Loucy (cell line): ENCODE data around the gene OS9.

Source experiments
- CTCF ChIP-seq: fragments of 200-600 bp; sonication (generic); conservative IDR thresholded peaks from 2 replicates; pipeline ENCODE4 v1.5.1; 2014; ENCODE audit warnings: mild to moderate bottlenecking, antibody characterized with exemption, low read length
- EZH2phosphoT487 ChIP-seq: fragments of 200-600 bp; IDR thresholded peaks from 2 replicates; pipeline ENCODE4 v1.6.1; 2018; ENCODE audit warnings: antibody characterized with exemption, mild to moderate bottlenecking, moderate library complexity, borderline replicate concordance

GRCh38 chr12:57719777-57720605 lies 26.1 kb downstream of the OS9 start:
- TF ChIP-seq CTCF (no peak), EZH2phosphoT487 (no peak)
